RPMI7951 (cell line): ENCODE results near the gene ZP2. TPM values are rescaled to one million over a fixed set of nuclear protein-coding genes. Genes with fewer than 3 reads are reported as not detected.
"Not testable (repeated sequence)": the region's sequence is repeated elsewhere in the genome, so short reads cannot be mapped to it uniquely, and the experiment has no call there.

Source experiments
- DNase-seq: peaks from one replicate; pipeline ENCODE4 v3.0.0-alpha.2; 2012; ENCODE audit warnings: low read depth
- total RNA-seq: library from RNA; depleted of rRNA; stranded (reverse); fragments of >200 nt; shearing (Covaris generic); gene quantifications from 2 replicates; pipeline ENCODE4 v1.2.3, GENCODE V29; 2014

The ZP2 gene
- total RNA-seq, 1 experiment from 2014 or later: not detected

- no peak for DNase-seq
Measured at GRCh38 chr16:21172650-21173049, 38.7 kb downstream of the ZP2 start.

GRCh38 chr16:21170116-21170515 lies 41.3 kb downstream of the ZP2 start:
- not testable (repeated sequence) for DNase-seq

GRCh38 chr16:21169249-21169981 lies 42.0 kb downstream of the ZP2 start:
- DNase-seq: peak; percentile 54

- DNase-seq: no peak
Measured at GRCh38 chr16:21167929-21168602, 43.3 kb downstream of the ZP2 start.

- DNase-seq: peak; percentile 96
Measured at GRCh38 chr16:21167360-21167759, 44.0 kb downstream of the ZP2 start.

- peak; percentile 37 for DNase-seq
Measured at GRCh38 chr16:21166561-21166961, 44.8 kb downstream of the ZP2 start.

- no peak for DNase-seq
Measured at GRCh38 chr16:21164521-21165168, 46.7 kb downstream of the ZP2 start.

- DNase-seq: no peak
Measured at GRCh38 chr16:21163576-21163975, 47.8 kb downstream of the ZP2 start.

- no peak for DNase-seq
Measured at GRCh38 chr16:21162661-21163151, 48.7 kb downstream of the ZP2 start.

GRCh38 chr16:21161211-21161610 lies 50.2 kb downstream of the ZP2 start:
- DNase-seq: no peak

- DNase-seq: no peak
Measured at GRCh38 chr16:21160276-21160675, 51.1 kb downstream of the ZP2 start.

GRCh38 chr16:21159281-21159951 lies 52.0 kb downstream of the ZP2 start:
- no peak for DNase-seq

GRCh38 chr16:21158208-21159110 lies 52.9 kb downstream of the ZP2 start, which contains the start of gene LDAF1:
TSS of gene LDAF1 (plus strand) at chr16:21158674. CDS start at chr16:21161183, 2,509 bp downstream.
- DNase-seq: peak; percentile 75

- no peak for DNase-seq
Measured at GRCh38 chr16:21157632-21158031, 53.7 kb downstream of the ZP2 start.

- peak; percentile 76 for DNase-seq
Measured at GRCh38 chr16:21156767-21157467, 54.5 kb downstream of the ZP2 start.

- not testable (repeated sequence) for DNase-seq
Measured at GRCh38 chr16:21156011-21156410, 55.4 kb downstream of the ZP2 start.

GRCh38 chr16:21153124-21153729 lies 58.1 kb downstream of the ZP2 start:
- DNase-seq: not testable (repeated sequence)

- DNase-seq: not testable (repeated sequence)
Measured at GRCh38 chr16:21152160-21153030, 59.0 kb downstream of the ZP2 start.
